NT2/D1 (cell line): ENCODE results near the gene DTNB.
"Not testable (repeated sequence)": the region's sequence is repeated elsewhere in the genome, so short reads cannot be mapped to it uniquely, and the experiment has no call there.

Source experiments
- SUZ12 ChIP-seq: IDR thresholded peaks from 2 replicates; pipeline ENCODE4 v1.6.1; 2011; ENCODE audit not compliant: insufficient read length, insufficient read depth; ENCODE audit errors: extremely low read depth
- ZNF274 ChIP-seq: IDR thresholded peaks from 2 replicates; pipeline ENCODE4 v1.6.1; 2011; ENCODE audit warnings: mild to moderate bottlenecking, low read depth, low read length

DNA sequence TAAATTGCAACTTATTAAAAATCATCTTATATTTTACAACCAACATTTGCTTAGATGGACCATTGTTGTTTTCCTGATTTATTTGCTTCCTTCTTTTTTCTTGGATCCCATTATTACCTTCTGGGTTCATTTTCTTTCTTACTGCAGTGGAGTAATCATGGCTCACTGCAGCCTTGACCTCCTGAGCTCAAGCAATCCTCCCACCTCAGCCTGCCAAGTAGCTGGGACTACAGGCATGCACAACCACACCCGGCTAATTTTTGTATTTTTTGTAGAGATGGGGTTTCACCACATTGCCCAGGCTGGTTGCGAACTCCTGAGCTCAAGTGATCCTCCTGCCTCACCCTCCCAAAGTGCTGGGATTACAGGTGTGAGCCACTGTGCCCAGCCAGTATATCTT lies 123.8 kb downstream of the DTNB start:
- not testable (repeated sequence) for TF ChIP-seq ZNF274, SUZ12
